OCI-LY3 (cell line): Measurements from ENCODE around the gene FFAR1.

Experiments used
- CTCF ChIP-seq: fragments of 200-600, 300-600 bp; sonication (generic); IDR thresholded peaks from 2 replicates; pipeline ENCODE4 v1.5.1; 2014; ENCODE audit warnings: antibody characterized with exemption, low read length, low read depth
- EZH2phosphoT487 ChIP-seq: fragments of 200-600 bp; shearing (Covaris generic); IDR thresholded peaks from 2 replicates; pipeline ENCODE4 v1.6.1; 2018; ENCODE audit warnings: antibody characterized with exemption, mixed run types, low read depth

DNA sequence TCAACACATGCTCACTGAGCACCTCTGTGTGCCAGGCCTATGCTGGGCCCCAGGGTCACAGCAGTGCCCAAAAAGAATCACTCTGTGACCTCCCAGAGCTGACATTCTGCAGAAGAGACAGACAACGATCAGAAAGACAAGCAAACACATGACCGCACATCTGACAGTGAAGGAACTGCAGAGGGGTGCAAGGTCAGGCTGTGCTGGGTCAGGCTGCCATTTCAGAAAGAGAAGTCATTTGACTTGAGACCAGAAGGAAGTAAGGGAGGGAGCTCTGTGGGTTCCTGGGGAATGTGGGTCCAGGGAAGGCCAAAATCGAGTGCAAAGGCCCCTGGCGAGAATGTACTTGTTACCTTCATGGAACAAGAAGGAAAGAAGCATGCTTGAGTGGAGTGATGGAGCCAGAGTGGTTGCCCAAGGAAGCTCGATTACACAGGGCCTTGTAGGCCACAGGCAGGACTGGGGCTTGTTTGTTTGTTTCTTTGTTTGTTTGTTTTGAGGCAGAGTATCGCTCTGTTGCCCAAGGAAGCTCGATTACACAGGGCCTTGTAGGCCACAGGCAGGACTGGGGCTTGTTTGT, 30.1 kb upstream of the FFAR1 start:
- no peak for TF ChIP-seq CTCF
- no peak for TF ChIP-seq EZH2phosphoT487
